CD14-positive monocyte (primary cell): ENCODE results near the gene MRGPRX4. TPM values are rescaled to one million over a fixed set of nuclear protein-coding genes. Genes with fewer than 3 reads are reported as not detected.
A peak's percentile ranks its signal among the peaks of the same experiment; 100 is the strongest.

Source experiments
- DNase-seq, 3 donors: peaks; one replicate each; pipeline ENCODE4 v3.0.0-alpha.2; 2011 to 2022
- H2AFZ ChIP-seq: 2 replicates; pipeline ENCODE4 v1.6.0; 2012; ENCODE audit warnings: mild to moderate bottlenecking, low read depth, low read length, inconsistent platforms; ENCODE audit not compliant: insufficient read depth, poor library complexity, severe bottlenecking
- H3K27ac ChIP-seq, 2 donors: 1 replicate in 1 of 2; 2 replicates in 1 of 2; pipeline ENCODE4 v1.5.1; 2012 to 2013; ENCODE audit warnings: low read length in 2 of 2, control low read depth in 1 of 2, inconsistent platforms in 1 of 2, low read depth in 1 of 2, mild to moderate bottlenecking in 1 of 2
- H3K27me3 ChIP-seq, 2 donors: one replicate each; pipeline versions ENCODE4 v1.6.0 to v1.6.1; 2011 to 2013; ENCODE audit warnings: low read length in 2 of 2; ENCODE audit not compliant: control insufficient read depth in 2 of 2, insufficient read depth in 2 of 2
- H3K36me3 ChIP-seq, 2 donors: replicated peaks in 1 of 2; 1 replicate in 1 of 2; 2 replicates in 1 of 2; pipeline versions ENCODE4 v1.5.1 to v1.6.1; 2012 to 2013; ENCODE audit warnings: low read length in 2 of 2, control low read depth in 1 of 2, inconsistent platforms in 1 of 2, mild to moderate bottlenecking in 1 of 2; ENCODE audit not compliant: insufficient read depth in 2 of 2, control insufficient read depth in 1 of 2
- H3K4me1 ChIP-seq, 2 donors: 1 replicate in 1 of 2; 2 replicates in 1 of 2; pipeline versions ENCODE4 v1.5.1 to v1.6.1; 2012 to 2013; ENCODE audit warnings: low read length in 2 of 2, control low read depth in 1 of 2, inconsistent platforms in 1 of 2, mild to moderate bottlenecking in 1 of 2, moderate library complexity in 1 of 2; ENCODE audit not compliant: insufficient read depth in 2 of 2, control insufficient read depth in 1 of 2
- H3K4me2 ChIP-seq: replicated peaks from 2 replicates; pipeline ENCODE3; 2012; ENCODE audit warnings: low read length, moderate library complexity, mild to moderate bottlenecking; ENCODE audit not compliant: poor library complexity, severe bottlenecking; ENCODE audit errors: extremely low read depth
- H3K4me3 ChIP-seq, 3 experiments: fragments of 200-600 bp in 1 of 3; sonication (generic) in 1 of 3; replicated peaks in 1 of 3; 1 replicate in 2 of 3; 2 replicates in 1 of 3; pipeline ENCODE4 v1.5.1; 2011 to 2013; ENCODE audit warnings: low read length in 3 of 3, mild to moderate bottlenecking in 3 of 3, control low read depth in 2 of 3, low read depth in 2 of 3, inconsistent platforms in 1 of 3, moderate library complexity in 1 of 3
- H3K79me2 ChIP-seq: 2 replicates; pipeline ENCODE4 v1.6.0; 2012; ENCODE audit warnings: mild to moderate bottlenecking, control low read depth, inconsistent platforms, low read length, moderate library complexity; ENCODE audit not compliant: insufficient read depth
- H3K9ac ChIP-seq: 2 replicates; pipeline ENCODE4 v1.6.0; 2017; ENCODE audit warnings: low read length, mild to moderate bottlenecking; ENCODE audit not compliant: insufficient read depth, poor library complexity, severe bottlenecking
- H3K9me3 ChIP-seq, 2 donors: replicated peaks in 1 of 2; 1 replicate in 1 of 2; 2 replicates in 1 of 2; pipeline versions ENCODE4 v1.5.1 to v1.6.1; 2012 to 2013; ENCODE audit warnings: low read length in 2 of 2, control low read depth in 1 of 2; ENCODE audit not compliant: control insufficient read depth in 1 of 2, insufficient read depth in 1 of 2
- H4K20me1 ChIP-seq: 2 replicates; pipeline ENCODE4 v1.6.0; 2012; ENCODE audit warnings: mild to moderate bottlenecking, low read length, control low read depth, moderate library complexity; ENCODE audit not compliant: insufficient read depth
- H3K27ac Mint-ChIP-seq, 7 donors: one replicate each; pipeline ENCODE4 v1.8.0; 2020; ENCODE audit warnings: mild to moderate bottlenecking in 7 of 7, mixed read lengths in 7 of 7, moderate library complexity in 6 of 7, inconsistent platforms in 2 of 7
- H3K27me3 Mint-ChIP-seq, 3 donors: one replicate each; pipeline ENCODE4 v1.8.0; 2021 to 2022; ENCODE audit warnings: low read depth in 3 of 3, mild to moderate bottlenecking in 3 of 3, mixed read lengths in 3 of 3, moderate library complexity in 3 of 3, inconsistent platforms in 1 of 3
- H3K36me3 Mint-ChIP-seq, 2 donors: one replicate each; pipeline ENCODE4 v1.8.0; 2020; ENCODE audit warnings: mixed read lengths in 2 of 2, inconsistent platforms in 1 of 2, mild to moderate bottlenecking in 1 of 2
- H3K4me1 Mint-ChIP-seq: one replicate; pipeline ENCODE4 v1.8.0; 2020; ENCODE audit warnings: mild to moderate bottlenecking, mixed read lengths
- H3K4me3 Mint-ChIP-seq, 2 donors: one replicate each; pipeline ENCODE4 v1.8.0; 2020; ENCODE audit warnings: mild to moderate bottlenecking in 2 of 2, mixed read lengths in 2 of 2, moderate library complexity in 1 of 2
- H3K9me3 Mint-ChIP-seq, 7 donors: one replicate each; pipeline ENCODE4 v1.8.0; 2020 to 2022; ENCODE audit warnings: mixed read lengths in 7 of 7, mild to moderate bottlenecking in 6 of 7, moderate library complexity in 6 of 7, inconsistent platforms in 2 of 7
- WGBS: methylation state at CpG from one replicate; pipeline ENCODE4 v1.1.5; 2013; ENCODE audit warnings: missing lambda C conversion rate; ENCODE audit not compliant: insufficient coverage; 5-methylcytosine and 5-hydroxymethylcytosine counted together
- intact Hi-C, 2 donors: fragments of 100-400 bp; cut with micrococcal nuclease; formaldehyde crosslinking; loops; one replicate each; pipeline versions ENCODE4 v1.15.0 to v1.15.1; 2023
- polyA plus RNA-seq, 3 donors: library from polyadenylated mRNA; depleted of rRNA in 1 of 3; unstranded in 2 of 3; stranded (reverse) in 1 of 3; fragments of 300-500 nt in 2 of 3; fragments of >200 nt in 1 of 3; fragmentation: Illumina TruSeq in 2 of 3; gene quantifications; 1 replicate in 2 of 3; 2 replicates in 1 of 3; pipeline ENCODE4 v1.2.3, GENCODE V29; 2012 to 2021
- TF ChIP-seq, protein P1 (sequence below): fragments of 200-600 bp; IDR thresholded peaks from one replicate; pipeline ENCODE4 v1.8.0; 2022; ENCODE audit warnings: antibody characterized with exemption, mild to moderate bottlenecking

Gene MRGPRX4
- polyA plus RNA-seq, 3 donors: not detected

DNA sequence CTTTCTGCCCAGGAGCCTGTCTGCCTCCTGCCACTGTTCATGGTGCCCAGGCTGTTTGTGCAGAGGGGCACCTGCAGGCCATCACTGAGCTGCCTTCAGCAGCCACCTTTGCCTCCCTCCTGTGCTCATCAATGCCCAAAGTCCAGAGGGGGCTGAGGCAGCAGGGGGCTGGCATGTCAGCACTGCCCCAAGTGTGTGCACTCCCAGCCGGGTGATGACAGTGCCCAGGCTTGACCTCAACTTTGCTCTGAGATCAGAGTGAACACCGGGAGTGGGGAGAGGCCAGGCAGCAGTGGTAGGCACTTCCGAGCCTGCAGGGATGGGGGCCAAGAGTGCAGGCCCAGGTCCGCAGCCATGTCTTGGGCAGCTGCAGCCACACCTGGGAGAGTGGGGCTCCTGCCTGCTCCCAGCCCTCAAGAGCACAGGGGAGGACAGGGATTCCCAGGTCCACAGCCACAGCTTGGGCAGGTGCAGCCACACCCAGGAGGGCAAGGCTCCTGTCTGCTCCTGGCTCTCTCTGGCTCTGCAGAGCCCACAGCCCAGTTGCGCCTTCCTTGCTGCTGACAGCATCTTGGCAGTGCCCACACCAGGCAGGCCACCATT, 48.7 kb downstream of the MRGPRX4 start:
- Histone ChIP-seq H3K79me2 (no peaks in the 10 kb centered on the region), H3K4me2 (no peak overlapping the region), H3K9ac (no peak overlapping the region), H2AFZ (no peak overlapping the region), H3K4me3 (no peak overlapping the region), H3K36me3 (no peaks in the 10 kb centered on the region), H3K27me3 (peaks cover 2 to 8% of the 10 kb centered on the region in 2 donors), H3K27ac (no peak overlapping the region), H4K20me1 (no peaks in the 10 kb centered on the region), H3K4me1 (no peaks in the 10 kb centered on the region), H3K9me3 (peaks cover 0 to 10% of the 10 kb centered on the region in 2 donors)
- H3K36me3 Mint-ChIP-seq: no peaks in the 10 kb centered on the region
- TF ChIP-seq, protein P1, sequence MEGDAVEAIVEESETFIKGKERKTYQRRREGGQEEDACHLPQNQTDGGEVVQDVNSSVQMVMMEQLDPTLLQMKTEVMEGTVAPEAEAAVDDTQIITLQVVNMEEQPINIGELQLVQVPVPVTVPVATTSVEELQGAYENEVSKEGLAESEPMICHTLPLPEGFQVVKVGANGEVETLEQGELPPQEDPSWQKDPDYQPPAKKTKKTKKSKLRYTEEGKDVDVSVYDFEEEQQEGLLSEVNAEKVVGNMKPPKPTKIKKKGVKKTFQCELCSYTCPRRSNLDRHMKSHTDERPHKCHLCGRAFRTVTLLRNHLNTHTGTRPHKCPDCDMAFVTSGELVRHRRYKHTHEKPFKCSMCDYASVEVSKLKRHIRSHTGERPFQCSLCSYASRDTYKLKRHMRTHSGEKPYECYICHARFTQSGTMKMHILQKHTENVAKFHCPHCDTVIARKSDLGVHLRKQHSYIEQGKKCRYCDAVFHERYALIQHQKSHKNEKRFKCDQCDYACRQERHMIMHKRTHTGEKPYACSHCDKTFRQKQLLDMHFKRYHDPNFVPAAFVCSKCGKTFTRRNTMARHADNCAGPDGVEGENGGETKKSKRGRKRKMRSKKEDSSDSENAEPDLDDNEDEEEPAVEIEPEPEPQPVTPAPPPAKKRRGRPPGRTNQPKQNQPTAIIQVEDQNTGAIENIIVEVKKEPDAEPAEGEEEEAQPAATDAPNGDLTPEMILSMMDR: no peak
- no peak overlapping the region for H3K4me3 Mint-ChIP-seq
- peaks cover 9 to 20% (median 9%) of the 10 kb centered on the region in 3 donors for H3K27me3 Mint-ChIP-seq
- no peak for DNase-seq
- 75% methylated on average over 5 of the region's 5 CpGs for WGBS
- H3K9me3 Mint-ChIP-seq: peaks cover 0 to 10% (median 6%) of the 10 kb centered on the region in 7 donors
- intact Hi-C loops: no loop called here
- no peak overlapping the region for H3K27ac Mint-ChIP-seq
- H3K4me1 Mint-ChIP-seq: no peaks in the 10 kb centered on the region

DNA sequence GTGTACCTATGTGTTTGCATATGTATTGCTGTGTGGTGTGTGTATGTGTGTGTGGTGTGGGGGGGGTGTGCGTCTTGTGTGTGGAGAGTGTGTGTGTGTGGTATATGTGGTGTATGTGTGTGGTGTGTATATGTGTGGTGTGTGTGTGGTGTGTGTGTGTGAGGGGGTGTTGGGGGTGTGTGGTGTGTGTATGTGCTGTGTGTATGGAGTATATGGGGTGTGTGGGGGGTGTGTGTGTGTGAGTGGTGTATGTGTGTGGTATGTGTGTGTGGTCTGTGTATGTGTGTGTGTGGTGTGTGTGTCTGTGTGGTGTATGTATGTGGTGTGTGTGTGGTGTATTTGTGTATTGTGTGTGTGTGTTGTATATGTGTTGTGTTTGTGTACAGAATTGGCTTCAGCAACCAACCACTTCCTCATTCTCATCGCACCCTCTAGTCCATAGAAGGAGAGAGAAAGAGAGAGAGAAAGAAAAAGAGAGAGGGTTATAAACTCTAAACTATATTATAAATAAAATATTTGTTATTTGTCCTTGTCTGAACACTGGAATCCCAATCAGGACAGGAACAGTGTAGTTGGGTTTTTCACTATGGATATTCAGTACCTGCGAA, 50.3 kb downstream of the MRGPRX4 start:
- peak overlapping the region in 1 of 2 donors; percentile 33 for H3K4me3 Mint-ChIP-seq
- Histone ChIP-seq H4K20me1 (no peaks in the 10 kb centered on the region), H3K9ac (no peak overlapping the region), H3K27me3 (no peaks in the 10 kb centered on the region), H3K4me3 (no peak overlapping the region), H2AFZ (no peak overlapping the region), H3K4me2 (no peak overlapping the region), H3K27ac (no peak overlapping the region), H3K79me2 (no peaks in the 10 kb centered on the region), H3K36me3 (no peaks in the 10 kb centered on the region), H3K9me3 (peaks cover 0 to 10% of the 10 kb centered on the region in 2 donors), H3K4me1 (no peaks in the 10 kb centered on the region)
- peaks cover 3 to 11% (median 11%) of the 10 kb centered on the region in 3 donors for H3K27me3 Mint-ChIP-seq
- 92% methylated on average over 2 of the region's 3 CpGs for WGBS
- peak overlapping the region in 1 of 7 donors; percentile 17 for H3K27ac Mint-ChIP-seq
- TF ChIP-seq, protein P1: no peak
- intact Hi-C loops: no loop called here
- no peaks in the 10 kb centered on the region for H3K36me3 Mint-ChIP-seq
- peaks cover 0 to 10% (median 7%) of the 10 kb centered on the region in 7 donors for H3K9me3 Mint-ChIP-seq
- DNase-seq: no peak
- H3K4me1 Mint-ChIP-seq: no peaks in the 10 kb centered on the region

Other genes with a start within 250 kb of the MRGPRX4 start
- 10 to 100 TPM; 14.3 to 33.7 (median 33.3) TPM for gene SERGEF, start 159.8 kb upstream of the MRGPRX4 start, polyA plus RNA-seq
- gene TPH1, start 126.6 kb upstream of the MRGPRX4 start, polyA plus RNA-seq: under 1 TPM in 1 of 3 donors, not detected in 2; 0.15 TPM
- gene SAAL1, start 66.8 kb upstream of the MRGPRX4 start, polyA plus RNA-seq: 10 to 100 TPM in 1 of 3 donors, 1 to 10 TPM in 2; 6.4 to 10.2 (median 7.6) TPM
- not detected for gene MRGPRX3, start 40.3 kb upstream of the MRGPRX4 start, polyA plus RNA-seq
- gene SAA4, start 64.0 kb downstream of the MRGPRX4 start, polyA plus RNA-seq: not detected
- gene SAA2, start 75.8 kb downstream of the MRGPRX4 start, polyA plus RNA-seq: not detected
- not detected for gene SAA1, start 93.4 kb downstream of the MRGPRX4 start, polyA plus RNA-seq
- gene HPS5, start 149.3 kb downstream of the MRGPRX4 start, polyA plus RNA-seq: 10 to 100 TPM; 11.4 to 17.7 (median 12.9) TPM
- gene GTF2H1, start 149.7 kb downstream of the MRGPRX4 start, polyA plus RNA-seq: 10 to 100 TPM; 23.0 to 26.6 (median 26.2) TPM
- 100 to 1,000 TPM; 191 to 501 (median 438) TPM for gene LDHA, start 221.7 kb downstream of the MRGPRX4 start, polyA plus RNA-seq
- not detected for gene LDHC, start 239.5 kb downstream of the MRGPRX4 start, polyA plus RNA-seq